Measurements from ENCODE around the gene ARV1. TPM values are rescaled to one million over a fixed set of nuclear protein-coding genes. Genes with fewer than 3 reads are reported as not detected.
"Not testable (repeated sequence)": the region's sequence is repeated elsewhere in the genome, so short reads cannot be mapped to it uniquely, and the experiment has no call there.

Gene ARV1
- total RNA-seq, 1 donor from 2014 or later: 11.5 TPM

DNA sequence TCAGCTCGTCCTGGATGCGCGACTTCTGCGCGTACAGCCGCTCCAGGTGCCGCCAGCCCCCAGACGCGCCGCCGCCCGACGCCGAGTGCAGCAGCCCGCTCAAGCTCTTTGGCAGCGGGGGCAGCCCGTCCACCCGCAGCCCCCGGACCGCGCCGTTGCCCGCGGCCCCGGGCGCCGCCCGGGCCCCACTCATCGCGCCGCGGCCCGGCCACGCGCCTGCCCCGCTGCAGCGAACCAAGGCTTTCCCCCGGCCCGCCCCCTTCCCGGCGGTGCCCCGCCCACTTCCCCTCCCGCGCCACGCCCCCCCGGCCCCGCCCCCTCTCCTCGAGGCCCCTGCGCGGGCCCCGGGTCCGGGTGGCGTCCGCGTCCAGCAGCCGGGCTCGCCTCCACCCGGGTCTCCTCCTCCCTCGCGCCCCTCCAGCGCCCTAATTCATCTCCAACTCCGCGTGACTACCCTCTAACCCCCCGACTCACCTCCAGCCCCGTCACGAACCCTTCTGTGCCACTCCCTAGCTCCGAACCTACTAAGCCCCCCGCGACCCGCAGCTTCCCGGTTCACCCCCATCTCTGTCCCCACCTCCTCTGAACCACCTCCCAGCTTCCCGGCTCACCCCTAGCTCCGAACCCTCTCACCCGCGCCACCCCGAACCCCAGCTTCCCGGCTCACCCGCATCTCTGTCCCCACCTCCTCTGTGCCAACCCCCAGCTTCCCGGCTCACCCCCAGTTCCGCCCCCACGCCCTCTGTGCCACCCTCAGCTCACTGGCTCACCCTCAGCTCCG, 61.3 kb downstream of the ARV1 start, which contains the start of gene FAM89A:
Gene FAM89A, minus strand, starts transcription at position 236 of the 781 bp plus-strand sequence. Its CDS starts 43 bp downstream, at position 193.
- intact Hi-C loops (cut with micrococcal nuclease): loop anchor here (1.0 to 2.0 kb wide), 2 partner anchors 62 to 169 kb away; partner anchors contain the start of gene TTC13

DNA sequence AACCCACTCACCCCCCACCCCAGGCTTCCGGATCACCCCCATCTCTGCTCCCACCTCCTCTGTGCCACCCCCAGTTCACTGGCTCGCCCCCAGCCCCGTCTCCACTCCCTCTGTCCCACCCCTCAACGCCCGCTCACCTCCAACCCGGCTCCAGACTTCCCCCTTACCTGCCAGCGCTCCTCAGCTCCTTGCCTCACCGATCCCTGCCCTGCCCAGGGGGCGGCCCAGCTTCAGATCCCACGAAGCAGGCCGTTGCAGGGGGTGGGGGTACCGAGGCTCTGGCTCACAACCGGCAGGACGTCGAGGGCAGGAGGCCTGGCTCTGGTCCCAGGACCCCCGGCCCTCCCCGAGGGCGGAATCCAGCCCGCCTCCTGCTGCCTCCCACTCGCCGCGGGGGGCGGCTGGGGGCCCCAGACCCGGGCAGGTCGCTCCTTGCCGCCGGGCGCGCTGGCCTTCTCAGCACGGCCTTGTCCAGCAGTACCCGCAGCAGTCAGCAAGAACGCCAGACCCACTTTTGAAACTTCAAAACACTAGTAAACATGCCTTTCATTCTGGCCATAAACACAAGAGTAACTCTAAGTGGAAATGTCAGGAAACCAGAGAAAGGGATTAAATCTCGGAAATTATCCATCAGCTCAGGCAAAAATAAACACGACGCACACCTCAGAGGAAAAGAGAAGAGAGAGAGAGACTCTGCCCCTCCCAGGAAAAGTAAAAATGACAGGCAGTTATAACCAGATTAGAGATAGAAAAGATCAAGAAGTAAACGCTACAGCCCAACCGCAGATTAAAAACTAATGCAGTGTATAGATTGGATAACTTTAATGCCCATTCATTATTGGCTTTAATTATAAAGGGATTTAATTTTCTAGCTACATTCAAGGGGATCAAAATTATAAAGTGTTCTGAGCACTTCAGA, 62.2 kb downstream of the ARV1 start:
- intact Hi-C loops (cut with micrococcal nuclease): loop anchor here (1.0 to 2.0 kb wide), 2 partner anchors 63 to 170 kb away; partner anchors contain the start of gene TTC13

DNA sequence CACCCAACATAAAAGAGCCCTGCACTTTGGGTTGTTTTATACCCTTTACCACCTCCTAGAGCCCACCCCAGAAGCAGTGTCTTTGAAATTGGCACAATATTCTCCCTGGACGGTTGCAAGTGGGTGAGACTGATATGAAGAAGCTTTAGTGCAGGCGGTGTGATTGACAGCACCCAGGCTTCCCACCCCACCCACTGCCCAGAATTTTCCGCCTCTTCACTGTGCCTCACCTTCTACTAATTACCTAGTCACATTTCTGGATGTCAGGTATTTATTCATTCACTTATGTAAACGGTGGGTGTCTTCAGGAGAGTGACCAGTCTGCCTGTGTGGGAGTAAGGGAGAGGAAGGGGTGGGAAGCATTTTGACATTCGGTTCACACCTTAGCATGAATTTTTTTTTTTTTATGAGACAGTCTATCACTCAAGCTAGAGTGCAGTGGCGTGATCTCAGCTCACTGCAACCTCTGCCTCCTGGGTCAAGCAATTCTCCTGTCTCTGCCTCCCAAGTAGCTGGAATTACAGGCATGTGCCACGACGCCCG, 62.9 kb downstream of the ARV1 start:
- intact Hi-C loops (cut with micrococcal nuclease): loop anchor here (2.0 kb wide), 1 partner anchor 171 kb away; no protein-coding TSS in a partner anchor

DNA sequence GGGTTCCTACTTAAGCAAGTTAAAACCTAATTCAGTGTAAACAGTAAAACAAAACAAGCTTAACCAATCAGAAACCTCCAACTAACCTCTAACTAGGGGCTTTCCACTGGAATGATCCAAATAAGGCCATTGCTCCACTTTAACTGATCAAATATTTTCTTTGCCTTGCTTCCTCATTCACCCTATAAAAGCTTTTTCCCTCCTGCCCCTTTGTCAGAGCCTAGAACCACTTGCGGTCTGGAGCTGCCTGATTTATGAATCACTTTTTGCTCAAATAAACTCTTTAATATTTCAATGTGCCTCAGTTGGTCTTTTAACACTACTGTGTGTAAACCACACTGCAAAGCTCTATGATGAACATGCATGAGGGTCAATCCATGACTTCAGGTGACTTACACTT, 65.7 kb downstream of the ARV1 start:
- intact Hi-C loops (cut with micrococcal nuclease): no loop called here

- intact Hi-C loops (cut with micrococcal nuclease): no loop called here
Measured at GRCh38 chr1:231045286-231045685, 66.4 kb downstream of the ARV1 start.

DNA sequence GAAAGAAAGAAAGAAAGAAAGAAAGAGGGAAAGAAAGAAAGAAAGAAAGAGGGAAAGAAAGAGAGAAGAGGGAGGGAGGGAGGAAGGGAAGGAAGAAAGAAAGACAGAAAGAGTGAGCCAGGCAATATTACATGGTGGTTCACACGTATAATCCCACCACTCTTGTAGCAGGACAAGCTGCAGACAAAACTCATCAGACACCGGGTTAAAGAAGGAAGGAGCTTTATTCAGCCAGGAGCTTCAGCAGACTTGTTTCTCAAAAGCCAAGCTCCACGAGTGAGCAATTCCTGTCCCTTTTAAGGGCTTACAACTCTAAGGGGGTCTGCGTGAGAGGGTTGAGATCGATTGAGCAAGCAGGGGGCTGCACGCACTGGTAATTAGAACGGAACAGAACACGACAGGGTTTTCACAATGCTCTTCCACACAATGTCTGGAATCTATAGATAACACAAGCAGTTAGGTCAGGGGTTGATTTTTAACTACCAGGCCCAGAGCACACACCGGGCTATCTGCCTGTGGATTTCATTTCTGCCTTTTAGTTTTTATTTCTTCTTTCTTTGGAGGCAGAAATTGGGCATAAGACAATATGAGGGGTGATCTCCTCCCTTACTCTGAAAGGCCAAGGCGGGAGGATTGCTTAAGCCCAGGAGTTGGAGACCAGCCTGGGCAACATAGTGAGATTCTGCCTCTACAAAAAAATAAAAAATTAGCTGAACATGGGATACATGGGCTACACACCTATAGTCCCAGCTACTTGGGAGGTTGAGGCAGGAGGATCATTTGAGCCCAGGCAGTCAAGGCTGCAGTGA, 67.2 kb downstream of the ARV1 start:
- intact Hi-C loops (cut with micrococcal nuclease): not testable (repeated sequence)

GRCh38 chr1:231046730-231047395, 68.0 kb downstream of the ARV1 start:
- intact Hi-C loops (cut with micrococcal nuclease): no loop called here

GRCh38 chr1:231047529-231047928, 68.6 kb downstream of the ARV1 start:
- intact Hi-C loops (cut with micrococcal nuclease): not testable (repeated sequence)

- intact Hi-C loops (cut with micrococcal nuclease): not testable (repeated sequence)
Measured at GRCh38 chr1:231048419-231048818, 69.5 kb downstream of the ARV1 start.

DNA sequence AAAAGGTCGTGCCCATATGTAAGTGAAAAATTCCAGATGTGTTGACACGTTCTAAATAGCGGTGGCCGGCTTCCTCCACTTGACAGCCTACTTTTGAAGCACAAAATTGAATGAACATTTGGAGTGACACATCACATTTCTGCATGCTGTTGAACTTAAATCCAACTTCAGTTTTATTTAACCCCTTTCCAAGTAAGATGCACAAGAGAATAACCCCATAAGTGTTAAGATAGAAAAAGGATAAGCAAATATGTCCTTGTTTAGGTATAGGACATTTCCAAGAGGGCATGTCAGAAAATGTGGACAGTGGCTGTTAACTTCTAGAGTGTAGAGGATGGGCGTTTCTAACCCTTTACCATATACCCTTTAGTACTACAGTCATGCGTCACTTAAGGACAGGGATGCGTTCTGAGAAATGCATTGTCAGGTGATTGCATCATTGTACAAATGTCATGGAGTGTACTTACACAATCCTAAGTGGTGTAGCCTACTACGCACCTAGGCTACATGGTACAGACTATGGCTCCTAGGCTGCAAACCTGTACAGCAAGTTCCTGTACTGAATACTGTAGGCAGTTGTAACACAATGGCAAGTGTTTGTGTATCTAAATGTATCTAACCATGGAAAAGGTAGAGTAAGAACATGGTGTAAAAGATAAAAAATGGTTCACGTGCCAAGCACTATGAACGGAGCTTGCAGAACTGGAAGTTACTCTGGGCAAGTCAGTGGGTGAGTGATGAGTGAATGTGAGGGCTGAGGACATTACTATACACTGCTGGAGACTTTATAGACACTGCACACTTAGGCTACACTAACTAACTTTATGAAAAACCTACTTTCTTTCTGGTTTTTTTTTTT, 70.5 kb downstream of the ARV1 start:
- intact Hi-C loops (cut with micrococcal nuclease): no loop called here

Other genes starting within 250 kb of the ARV1 start
- not detected in 2 replicates for gene CAPN9, start 231.7 kb upstream of the ARV1 start, total RNA-seq
- 2.1 and 2.4 TPM in 2 replicates for gene C1orf198, start 110.6 kb upstream of the ARV1 start, total RNA-seq
- 29.1 and 30.1 TPM in 2 replicates for gene TTC13, start 233 bp upstream of the ARV1 start, total RNA-seq
- gene FAM89A, start 61.2 kb downstream of the ARV1 start, total RNA-seq: 5.4 and 5.8 TPM in 2 replicates
- not detected in 2 replicates for gene TRIM67, start 183.0 kb downstream of the ARV1 start, total RNA-seq

Data from T-helper 2 cell treated with Interferon-gamma antibody and Interleukin-4, amounts not matched to agents 100 ng/mL and 5 ng/mL, for 36 hours (primary cell).